ENCODE data around the gene TUBA8. TPM values are rescaled to one million over a fixed set of nuclear protein-coding genes. Genes with fewer than 3 reads are reported as not detected.
"Not testable (repeated sequence)": the region's sequence is repeated elsewhere in the genome, so short reads cannot be mapped to it uniquely, and the experiment has no call there.

Gene TUBA8
- total RNA-seq, 1 experiment from 2014 or later = 0.46 TPM

DNA sequence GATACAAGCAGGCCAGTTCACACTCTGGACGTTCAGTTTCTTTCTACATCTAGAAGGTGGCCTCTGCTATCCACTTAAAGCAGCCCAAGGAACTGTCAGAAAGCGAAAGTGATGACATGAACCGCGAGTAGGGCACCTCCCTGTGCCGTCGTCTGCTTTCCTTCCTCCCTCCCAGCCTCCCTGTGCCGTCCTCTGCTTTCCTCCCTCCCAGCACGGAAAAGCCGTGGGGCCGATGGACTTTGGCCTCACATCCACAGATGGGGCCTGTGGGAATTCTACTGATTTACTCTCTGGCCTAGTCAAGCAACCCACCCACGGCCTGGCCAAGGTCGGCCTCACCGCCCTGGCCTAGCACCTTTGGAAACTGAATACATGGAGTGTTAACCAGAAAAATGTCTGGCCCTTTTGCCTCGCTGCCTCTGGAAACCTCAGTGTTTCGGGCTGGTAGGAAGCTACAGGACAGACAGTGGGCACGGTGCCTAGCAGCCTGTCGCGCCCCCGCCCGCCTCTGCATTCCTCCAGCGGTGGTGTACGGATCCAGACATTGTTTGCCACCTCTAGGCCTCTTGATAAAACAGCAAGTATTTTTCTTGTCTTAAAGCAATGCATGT, 18.6 kb upstream of the TUBA8 start:
- Histone ChIP-seq H3K27me3 (no peaks in the 10 kb centered on the region), H3K36me3 (peaks cover 28% of the 10 kb centered on the region), H3K4me3 (peak overlapping the region; percentile 29), H3K9me3 (no peaks in the 10 kb centered on the region)
- DNase-seq = peak; percentile 89

DNA sequence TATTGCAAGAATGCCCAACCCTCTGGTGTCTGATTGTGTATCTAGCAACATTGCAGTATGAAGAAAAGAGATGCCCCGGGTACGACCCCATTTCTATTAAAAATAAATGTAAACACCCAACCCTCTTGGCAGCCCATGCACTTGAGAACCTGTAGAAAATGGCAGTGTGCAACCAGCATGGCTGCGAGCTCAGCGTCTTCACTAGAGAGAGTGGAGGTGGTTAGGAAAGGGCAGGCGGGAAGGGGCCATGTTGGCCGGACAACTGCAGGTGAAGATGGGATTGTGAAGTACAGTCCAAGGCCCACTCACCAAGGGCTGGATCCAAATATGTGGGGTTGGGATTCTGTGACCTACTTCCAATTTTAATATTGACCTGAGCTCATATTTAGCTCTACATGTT, 16.9 kb upstream of the TUBA8 start:
- DNase-seq = no peak
- peaks cover 12% of the 10 kb centered on the region for H3K36me3 ChIP-seq
- no peak overlapping the region for H3K4me3 ChIP-seq
- H3K27me3 ChIP-seq = no peaks in the 10 kb centered on the region
- H3K9me3 ChIP-seq = no peaks in the 10 kb centered on the region

- Histone ChIP-seq H3K4me3 (no peak overlapping the region), H3K9me3 (no peaks in the 10 kb centered on the region), H3K36me3 (peaks cover 7% of the 10 kb centered on the region), H3K27me3 (no peaks in the 10 kb centered on the region)
- peak; percentile 26 for DNase-seq
Measured at GRCh38 chr22:18095101-18095805, 15.4 kb upstream of the TUBA8 start.

GRCh38 chr22:18096823-18097222, 13.8 kb upstream of the TUBA8 start:
- no peak for DNase-seq
- H3K36me3 ChIP-seq = peaks cover 3% of the 10 kb centered on the region
- no peak overlapping the region for H3K4me3 ChIP-seq
- no peaks in the 10 kb centered on the region for H3K9me3 ChIP-seq
- no peaks in the 10 kb centered on the region for H3K27me3 ChIP-seq

DNA sequence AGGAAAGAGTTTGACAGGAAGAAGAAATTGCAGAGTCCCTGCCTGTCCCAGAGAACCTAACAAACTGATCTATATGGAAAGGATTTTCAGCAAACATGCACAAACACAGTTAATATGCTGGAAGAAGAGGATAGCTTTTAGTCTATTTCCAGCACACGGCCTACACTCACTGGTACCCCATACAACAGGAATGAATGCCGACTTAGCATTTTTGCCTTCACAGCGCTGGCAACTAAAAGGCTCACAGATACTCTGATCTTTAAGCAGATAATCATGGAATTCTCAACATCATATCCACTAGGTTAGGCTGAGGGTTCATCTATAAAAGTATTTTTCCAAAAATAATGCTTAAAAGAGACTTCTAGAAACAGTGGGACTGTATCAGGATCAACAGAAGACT, 9.8 kb upstream of the TUBA8 start:
- Histone ChIP-seq H3K27me3 (no peaks in the 10 kb centered on the region), H3K36me3 (peaks cover 3% of the 10 kb centered on the region), H3K9me3 (no peaks in the 10 kb centered on the region), H3K4me3 (no peak overlapping the region)
- DNase-seq = no peak

DNA sequence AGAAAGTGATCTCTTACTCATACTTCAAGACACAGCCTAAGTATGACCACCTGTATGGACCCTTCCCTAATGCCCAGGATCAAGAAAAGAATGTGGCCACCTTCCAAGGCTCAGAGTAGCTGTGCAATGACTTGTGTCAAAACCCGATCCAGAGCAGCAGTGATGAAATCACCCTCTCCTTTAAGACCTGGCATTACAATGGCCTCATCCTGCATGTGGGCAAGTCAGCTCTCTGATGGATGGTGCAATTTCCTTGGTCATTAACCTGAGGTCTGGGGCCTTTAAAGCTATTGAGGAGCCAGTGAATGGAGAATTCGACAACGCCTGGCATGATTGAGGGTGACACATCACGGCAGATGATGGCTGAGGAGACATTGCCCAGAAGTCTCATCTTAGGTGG, 9.1 kb upstream of the TUBA8 start:
- Histone ChIP-seq H3K9me3 (no peaks in the 10 kb centered on the region), H3K36me3 (peaks cover 3% of the 10 kb centered on the region), H3K27me3 (no peaks in the 10 kb centered on the region), H3K4me3 (no peak overlapping the region)
- no peak for DNase-seq

DNA sequence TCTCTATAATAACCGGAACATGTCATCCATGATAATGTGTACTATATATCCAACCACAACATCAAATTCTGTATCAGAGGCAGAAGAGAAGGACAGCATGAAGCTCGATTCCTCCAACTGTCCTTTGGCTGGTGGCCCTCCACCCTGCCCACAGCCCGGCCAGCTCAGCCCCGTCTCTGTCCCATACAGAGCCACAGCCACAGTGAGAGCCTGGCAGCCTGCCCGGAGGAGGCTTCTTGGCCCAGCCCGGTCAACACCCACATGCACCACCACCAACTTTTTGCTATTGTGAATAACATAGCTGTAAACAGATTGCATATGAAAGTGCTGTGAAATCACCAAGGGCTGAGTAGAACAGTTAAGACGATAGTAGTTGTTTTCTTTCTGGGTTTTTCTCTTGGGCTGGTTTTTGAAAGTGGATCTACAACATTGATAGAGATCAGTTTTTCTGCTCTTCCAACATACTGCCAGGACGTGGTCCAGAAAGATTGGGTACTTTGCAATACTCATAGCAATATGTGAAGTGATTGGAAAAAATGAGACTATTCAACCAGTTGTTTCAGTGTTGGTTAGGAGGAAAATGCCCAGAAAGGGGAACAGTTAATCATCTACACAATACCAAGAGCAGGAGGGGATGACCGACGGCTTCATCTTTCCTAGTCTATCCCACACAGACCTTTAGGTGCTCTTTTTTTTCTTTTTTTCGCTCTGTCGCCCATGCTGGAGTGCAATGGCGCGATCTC, 6.9 kb upstream of the TUBA8 start:
- Histone ChIP-seq H3K36me3 (peaks cover 3% of the 10 kb centered on the region), H3K4me3 (no peak overlapping the region), H3K27me3 (no peaks in the 10 kb centered on the region), H3K9me3 (no peaks in the 10 kb centered on the region)
- DNase-seq = peak; percentile 24

DNA sequence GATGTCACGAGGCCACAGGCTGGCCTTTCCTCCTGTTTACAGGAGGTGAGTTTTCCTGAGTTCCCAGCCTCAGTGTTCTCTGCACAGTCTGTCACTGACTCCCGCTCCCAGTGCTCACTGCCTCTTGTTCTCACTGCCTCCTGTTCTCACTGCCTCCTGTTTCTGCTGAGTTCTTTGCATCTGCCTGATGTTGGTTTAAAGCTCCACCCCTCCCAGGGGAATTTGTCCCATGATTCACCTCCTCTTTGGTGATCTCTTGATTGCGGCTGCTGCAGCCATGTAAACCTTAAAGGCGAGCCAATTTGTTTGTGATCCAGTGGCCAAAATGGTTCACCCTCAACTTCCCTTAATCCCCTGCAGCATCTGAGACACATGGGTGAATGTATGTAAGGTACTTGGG, 6.0 kb upstream of the TUBA8 start:
- no peak for DNase-seq
- H3K4me3 ChIP-seq = no peak overlapping the region

DNA sequence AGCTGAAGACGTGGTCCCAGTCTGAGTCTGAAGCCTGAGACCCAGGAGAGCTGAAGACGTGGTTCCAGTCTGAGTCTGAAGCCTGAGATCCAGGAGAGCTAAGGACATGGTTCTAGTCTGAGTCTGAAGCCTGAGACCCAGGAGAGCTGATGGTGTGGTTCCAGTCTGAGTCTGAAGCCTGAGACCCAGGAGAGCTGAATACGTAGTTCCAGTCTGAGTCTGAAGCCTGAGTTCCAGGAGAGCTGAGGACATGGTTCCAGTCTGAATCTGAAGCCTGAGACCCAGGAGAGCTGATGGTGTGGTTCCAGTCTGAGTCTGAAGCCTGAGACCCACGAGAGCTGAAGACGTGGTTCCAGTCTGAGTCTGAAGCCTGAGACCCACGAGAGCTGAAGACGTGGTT, 4.6 kb upstream of the TUBA8 start:
- H3K27me3 ChIP-seq, H3K9me3 ChIP-seq, H3K4me3 ChIP-seq: not testable (repeated sequence)

More for the DNA sequence above, 6.0 kb upstream of the TUBA8 start:
- peaks cover 3% of the 10 kb centered on the region for H3K36me3 ChIP-seq
- no peaks in the 10 kb centered on the region for H3K9me3 ChIP-seq
- H3K27me3 ChIP-seq = no peaks in the 10 kb centered on the region

GRCh38 chr22:18106550-18107341, 3.9 kb upstream of the TUBA8 start:
- H3K4me3 ChIP-seq, DNase-seq, H3K27me3 ChIP-seq, H3K9me3 ChIP-seq, H3K36me3 ChIP-seq: not testable (repeated sequence)

More for the DNA sequence above, 4.6 kb upstream of the TUBA8 start:
- not testable (repeated sequence) for DNase-seq, H3K36me3 ChIP-seq

DNA sequence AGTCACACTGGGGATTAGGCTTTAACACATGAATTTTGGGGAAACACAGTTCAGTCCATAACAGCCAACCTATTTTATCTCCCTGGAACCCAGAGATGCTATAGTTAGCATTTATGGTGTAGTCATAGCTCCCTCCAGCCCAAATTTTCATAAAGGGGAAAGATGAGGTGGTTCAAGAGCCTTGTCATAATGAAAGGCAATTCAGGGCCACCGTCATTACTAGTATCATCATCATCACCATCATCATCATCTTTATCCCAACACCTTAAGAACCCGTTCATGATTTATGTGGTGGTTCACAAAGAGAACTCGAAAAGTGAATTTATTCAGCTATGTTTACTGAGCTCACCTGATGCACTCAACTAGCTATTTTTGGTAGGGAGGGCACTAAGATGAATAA, 2.4 kb upstream of the TUBA8 start:
- Histone ChIP-seq H3K9me3 (no peaks in the 10 kb centered on the region), H3K4me3 (no peak overlapping the region), H3K36me3 (no peaks in the 10 kb centered on the region), H3K27me3 (no peaks in the 10 kb centered on the region)
- DNase-seq = no peak

- Histone ChIP-seq H3K27me3 (no peaks in the 10 kb centered on the region), H3K9me3 (no peaks in the 10 kb centered on the region), H3K4me3 (no peak overlapping the region), H3K36me3 (no peaks in the 10 kb centered on the region)
- no peak for DNase-seq
Measured at GRCh38 chr22:18109410-18110193, 1.0 kb upstream of the TUBA8 start.

- H3K36me3 ChIP-seq = no peaks in the 10 kb centered on the region
- H3K27me3 ChIP-seq = no peaks in the 10 kb centered on the region
- no peak for DNase-seq
- H3K9me3 ChIP-seq = no peaks in the 10 kb centered on the region
- H3K4me3 ChIP-seq = no peak overlapping the region
Measured at GRCh38 chr22:18110954-18111758, 547 bp downstream of the TUBA8 start.

DNA sequence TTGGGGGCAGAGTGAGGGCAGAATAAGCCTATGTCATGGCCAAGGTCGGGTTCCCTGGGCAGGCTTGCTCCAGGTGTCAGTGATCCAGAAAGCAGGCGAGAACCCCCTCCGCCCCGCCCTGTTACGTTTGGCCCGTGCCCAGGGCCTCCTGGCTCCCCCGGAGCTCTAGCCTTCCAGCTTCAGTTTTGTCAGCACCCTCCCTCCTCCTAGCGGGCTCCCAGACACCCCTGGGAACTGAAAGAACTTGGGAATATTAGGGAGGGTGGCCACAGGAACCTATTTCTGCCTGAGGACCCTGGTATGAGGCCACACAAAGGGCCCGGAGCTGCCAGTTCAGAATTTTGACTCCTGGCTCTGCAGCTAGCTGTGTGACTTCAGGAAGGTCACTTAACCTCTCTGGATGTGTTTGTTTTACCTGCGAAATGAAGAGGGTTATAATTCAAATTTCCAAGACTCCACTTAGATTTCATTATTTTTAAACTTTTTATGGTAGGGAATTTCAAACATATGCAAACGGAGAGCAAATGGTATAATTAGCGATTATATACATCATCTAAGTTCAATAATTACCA, 1.2 kb downstream of the TUBA8 start:
- H3K27me3 ChIP-seq = no peaks in the 10 kb centered on the region
- DNase-seq = no peak
- H3K9me3 ChIP-seq = no peaks in the 10 kb centered on the region
- H3K4me3 ChIP-seq = no peak overlapping the region
- no peaks in the 10 kb centered on the region for H3K36me3 ChIP-seq

GRCh38 chr22:18112440-18112839, 1.8 kb downstream of the TUBA8 start:
- DNase-seq = no peak
- Histone ChIP-seq H3K4me3 (no peak overlapping the region), H3K27me3 (no peaks in the 10 kb centered on the region), H3K9me3 (no peaks in the 10 kb centered on the region), H3K36me3 (no peaks in the 10 kb centered on the region)
